GM19328 (cell line): ENCODE results near the gene STRA6.

Experiments used
- ATAC-seq: cut with Tn5 transposase; IDR thresholded peaks from one replicate; pipeline ENCODE4 v1.9.1; 2021; ENCODE audit warnings: mild to moderate bottlenecking, moderate library complexity; ENCODE audit not compliant: unreplicated experiment

The STRA6 gene

DNA sequence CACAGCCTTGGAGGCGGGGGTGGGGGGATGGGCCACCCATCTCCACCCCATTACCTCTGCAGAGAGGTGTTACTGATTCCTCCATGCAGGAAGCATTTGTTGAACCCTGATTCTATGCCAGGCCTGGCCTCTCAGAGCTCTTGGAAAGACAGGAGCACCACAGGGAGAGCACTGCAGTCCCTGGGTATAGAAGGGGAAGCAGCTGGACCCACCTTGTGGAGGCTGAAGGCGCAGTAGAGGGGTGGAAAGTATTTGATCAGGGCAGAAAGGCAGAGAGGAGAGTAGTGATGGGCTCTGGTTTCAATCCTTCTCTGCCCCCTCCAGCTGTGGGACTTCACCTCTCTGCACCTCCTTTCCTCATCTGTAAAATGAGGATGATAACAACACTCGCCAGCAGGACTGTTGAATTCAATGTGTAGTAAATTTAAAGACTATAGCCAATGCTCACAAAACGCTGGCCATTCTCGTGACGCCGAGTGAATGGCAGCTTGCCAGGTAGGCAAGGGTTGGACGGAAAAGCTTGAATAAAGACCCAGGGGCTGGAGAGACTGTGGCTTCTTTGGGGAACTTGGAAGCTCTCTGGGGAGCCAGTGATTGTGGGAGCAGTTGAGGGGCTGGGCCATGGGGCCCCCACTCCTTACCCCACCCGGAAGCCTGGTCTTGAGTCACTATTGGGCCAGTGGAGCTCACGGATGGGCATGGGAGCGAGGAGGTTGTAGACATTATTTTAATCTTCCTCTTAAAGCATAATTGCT is 25.6 kb upstream of the STRA6 start:
- ATAC-seq: no peak

- ATAC-seq: no peak
Measured at GRCh38 chr15:74226761-74227540, 24.4 kb upstream of the STRA6 start.

DNA sequence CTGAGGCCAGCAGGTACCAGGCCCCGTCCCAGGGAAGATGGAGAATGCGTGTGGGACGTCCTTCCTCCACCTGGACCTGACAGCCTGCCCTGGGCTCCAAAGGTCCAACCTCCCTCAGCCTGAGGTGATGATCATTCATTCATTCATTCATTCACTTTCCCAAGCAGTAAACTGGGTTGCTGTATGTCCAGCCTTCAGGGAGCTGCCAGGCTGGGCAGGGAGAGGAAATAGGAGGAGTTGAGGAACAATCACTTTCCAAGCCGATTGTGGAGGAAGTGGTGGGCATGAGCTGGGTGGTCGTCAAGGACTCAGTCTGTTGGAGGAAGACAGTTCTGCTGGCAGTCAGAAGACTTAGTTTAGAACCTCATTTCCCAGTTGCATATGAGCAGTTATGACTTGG is 23.3 kb upstream of the STRA6 start:
- ATAC-seq: no peak

DNA sequence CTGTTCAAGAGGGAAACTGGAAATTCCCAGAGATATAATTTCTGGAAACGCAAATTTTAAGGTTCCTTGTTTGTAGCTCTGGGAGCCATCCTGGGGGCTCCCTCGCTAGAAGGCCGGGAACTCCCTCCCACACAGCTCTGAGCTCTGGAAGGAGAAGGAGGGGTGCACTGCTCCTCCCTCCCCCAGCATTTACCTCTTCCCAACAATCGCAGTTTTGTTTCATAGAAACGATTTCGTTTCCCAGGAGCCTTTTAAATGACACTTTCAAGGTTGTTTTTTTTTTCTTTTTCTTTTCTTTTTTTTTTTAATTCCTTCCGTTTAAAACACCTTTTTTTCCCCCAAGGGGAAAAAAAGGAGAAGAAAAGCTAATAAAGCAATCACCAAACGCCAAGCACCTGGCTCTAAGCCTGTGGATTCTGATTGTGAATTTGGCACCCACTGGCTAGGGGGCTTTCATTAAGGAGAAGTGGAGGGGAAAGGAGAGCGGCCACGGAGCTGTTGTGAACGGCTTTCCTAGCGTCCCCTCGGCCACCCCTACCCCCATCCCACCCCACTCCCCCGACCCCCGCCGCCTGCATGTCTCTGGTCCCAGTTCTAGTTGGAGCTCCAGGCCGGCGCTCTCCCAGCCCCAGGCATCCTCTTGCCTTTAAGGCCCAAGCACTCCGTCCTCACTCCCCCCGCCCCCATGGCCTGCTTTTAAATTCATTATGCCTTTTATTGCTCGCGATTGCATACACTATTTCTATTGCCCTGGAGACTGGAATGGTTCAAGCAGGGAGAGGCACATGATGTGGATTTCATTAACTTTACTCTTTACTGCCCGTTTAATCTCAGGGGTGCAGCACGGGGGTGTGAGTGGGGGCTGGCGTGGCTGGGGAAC is 19.9 kb upstream of the STRA6 start:
- no peak for ATAC-seq

DNA sequence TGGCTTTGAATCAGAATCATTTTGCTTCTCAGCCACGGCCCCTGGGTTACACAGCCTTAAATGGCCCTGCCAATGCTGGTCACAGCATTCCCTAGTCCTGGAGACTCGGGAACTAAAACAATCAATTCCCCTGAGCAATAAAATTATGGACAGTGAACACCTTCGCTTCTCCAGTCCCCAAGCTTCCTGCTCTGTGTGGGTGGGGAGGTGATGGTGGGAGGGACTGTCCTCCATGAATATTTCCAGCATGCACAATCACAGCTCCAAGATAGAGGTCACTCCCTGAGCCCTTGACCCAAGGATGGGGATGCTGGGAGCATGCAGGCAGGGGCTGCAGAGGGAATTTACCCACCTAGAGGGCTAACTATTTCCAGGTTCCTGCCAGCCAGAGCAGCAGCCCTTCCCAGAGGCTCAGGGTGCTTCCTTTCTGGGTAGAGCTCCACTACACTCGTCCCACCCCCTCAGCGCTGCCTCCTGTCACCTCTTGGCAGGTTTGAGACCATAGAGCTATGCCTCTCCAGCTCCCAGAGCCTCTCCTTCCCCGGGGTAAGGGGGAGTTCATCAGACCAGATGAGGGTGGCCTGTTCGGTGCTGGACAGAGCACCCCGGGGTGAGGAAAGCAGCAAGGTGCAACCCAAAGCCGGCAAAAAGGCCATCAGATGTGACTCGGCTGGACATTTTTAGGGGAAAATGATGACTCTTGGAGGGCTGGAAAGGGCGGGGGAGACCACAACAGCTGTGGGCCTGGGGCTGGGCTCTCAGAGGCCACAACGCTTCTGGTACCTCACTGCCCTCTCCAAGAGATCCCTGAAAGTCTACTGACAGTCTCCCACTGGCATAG is 19.0 kb upstream of the STRA6 start:
- no peak for ATAC-seq

DNA sequence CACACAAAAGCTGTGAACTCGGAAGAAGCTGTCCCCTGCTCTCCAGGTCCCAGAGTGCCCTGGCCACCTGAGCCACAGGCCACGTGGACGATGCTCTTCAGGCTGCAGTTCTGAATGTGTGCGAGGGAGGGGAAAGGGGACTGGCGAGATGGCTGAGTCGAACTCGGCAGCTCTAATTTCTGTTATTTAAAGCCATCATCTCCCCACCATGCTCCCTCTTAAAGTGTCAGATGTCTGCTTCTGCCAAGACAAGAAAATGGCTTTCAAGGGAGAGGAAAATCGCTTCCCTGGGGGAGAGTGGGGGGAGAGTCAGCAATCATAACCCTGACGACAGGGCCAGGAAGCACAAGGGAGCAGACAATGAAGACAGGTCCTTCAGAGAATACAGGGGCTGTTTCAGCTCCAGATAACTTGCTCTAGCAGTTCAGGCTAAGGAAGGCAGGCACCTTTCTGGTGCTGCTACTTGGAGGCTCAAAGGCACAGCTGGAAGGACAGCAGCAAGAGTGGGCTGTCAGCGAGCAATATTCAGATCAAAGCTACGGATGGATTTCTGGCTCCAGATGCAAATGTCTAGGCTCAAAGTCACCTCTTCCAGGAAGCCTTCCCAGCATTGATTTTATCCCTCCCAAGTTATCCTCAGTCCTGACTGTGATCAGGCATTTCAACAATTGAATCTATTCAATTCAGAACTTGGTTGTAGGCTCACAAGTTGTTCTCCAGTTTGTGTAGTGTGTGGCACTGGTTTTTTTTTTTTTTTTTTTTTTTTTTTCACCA is 18.1 kb upstream of the STRA6 start:
- no peak for ATAC-seq

DNA sequence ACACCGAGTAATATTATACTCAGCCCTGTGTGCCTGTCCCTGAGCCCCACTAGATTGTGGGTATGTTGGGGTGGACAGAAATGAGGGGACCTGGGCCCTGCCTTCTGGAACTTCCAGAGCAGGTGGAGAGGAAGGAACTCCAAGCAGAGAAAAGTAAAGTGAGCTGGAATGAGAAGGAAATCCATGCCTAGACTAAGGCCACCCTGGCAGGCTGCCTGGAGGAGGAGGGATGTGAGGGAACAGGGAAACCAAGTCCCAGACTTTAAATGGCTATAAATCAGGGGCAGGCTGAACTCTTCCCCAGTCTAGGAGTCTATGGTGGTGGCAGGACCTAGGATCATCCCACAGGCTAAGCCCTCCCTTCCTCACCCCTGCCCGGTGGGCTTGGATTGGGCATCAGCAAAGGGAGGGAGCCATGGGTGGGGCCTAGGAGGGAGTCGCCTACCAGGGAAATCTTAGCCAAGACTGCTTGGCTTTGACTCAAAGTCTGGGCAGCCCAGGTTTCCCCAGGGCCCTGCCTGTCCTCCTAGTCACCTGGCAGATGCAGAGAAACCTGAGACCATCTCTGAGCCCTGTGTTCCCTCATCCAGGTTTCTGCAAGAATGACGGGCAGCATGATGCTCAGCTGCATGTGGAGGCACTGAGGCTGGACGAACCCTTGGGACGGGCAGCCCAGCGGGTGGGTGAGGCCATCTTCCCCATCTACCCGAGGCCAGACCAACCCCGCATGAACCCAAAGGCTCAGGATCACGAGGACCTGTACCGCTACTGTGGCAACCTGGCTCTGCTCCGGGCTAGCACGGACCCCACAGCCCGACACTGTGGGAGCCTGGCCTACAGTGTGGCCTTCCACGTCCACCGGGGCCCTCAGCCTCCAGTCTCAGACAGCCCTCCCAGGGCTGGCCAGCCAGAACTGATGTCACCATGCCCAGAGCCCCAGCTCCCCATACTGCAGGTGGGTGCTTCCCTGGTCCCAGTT is 15.6 kb upstream of the STRA6 start:
- no peak for ATAC-seq

- no peak for ATAC-seq
Measured at GRCh38 chr15:74216949-74217348, 14.4 kb upstream of the STRA6 start.

DNA sequence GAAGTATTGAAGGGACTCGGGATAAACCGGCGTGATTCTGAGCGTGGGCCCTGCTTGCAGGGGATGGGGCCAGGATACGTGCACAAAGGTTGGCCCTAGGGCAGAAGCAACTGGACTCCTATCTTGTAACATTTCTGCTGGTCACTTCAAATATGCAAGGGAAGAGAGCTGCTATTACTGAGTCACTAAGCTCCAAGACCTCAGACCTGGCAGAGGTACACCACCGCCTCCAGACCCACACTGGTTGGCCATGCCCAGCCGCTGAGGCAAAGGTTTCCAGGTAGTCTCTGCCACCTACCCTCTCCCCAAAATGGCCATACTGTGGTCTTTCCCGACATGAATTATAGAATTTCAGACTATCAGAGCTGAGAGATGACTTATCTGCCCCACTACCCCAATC is 13.4 kb upstream of the STRA6 start:
- ATAC-seq: no peak

- ATAC-seq: no peak
Measured at GRCh38 chr15:74214324-74215021, 11.9 kb upstream of the STRA6 start.

GRCh38 chr15:74213858-74214284 is 11.3 kb upstream of the STRA6 start:
- ATAC-seq: no peak

- ATAC-seq: no peak
Measured at GRCh38 chr15:74212494-74212893, 9.9 kb upstream of the STRA6 start.

DNA sequence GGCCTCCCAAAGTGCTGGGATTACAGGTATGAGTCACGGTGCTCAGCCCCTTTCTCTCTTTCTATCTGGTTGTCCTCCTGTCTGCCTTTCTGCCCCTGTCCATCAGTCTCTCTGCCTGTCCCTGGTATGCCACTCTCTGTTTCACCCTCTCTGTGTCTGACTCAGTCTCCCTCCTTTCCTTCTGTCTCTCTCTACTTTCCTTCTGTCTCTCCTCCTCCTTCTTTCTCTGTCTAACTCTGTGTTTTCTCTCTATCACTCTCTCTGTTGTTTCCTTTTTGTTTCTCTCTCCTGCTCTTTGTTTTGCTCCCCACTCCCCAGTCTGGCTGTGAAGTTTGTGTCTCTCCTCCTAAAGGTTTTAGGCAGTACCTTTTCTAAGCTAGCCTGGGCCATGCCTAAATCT is 9.1 kb upstream of the STRA6 start:
- ATAC-seq: no peak

DNA sequence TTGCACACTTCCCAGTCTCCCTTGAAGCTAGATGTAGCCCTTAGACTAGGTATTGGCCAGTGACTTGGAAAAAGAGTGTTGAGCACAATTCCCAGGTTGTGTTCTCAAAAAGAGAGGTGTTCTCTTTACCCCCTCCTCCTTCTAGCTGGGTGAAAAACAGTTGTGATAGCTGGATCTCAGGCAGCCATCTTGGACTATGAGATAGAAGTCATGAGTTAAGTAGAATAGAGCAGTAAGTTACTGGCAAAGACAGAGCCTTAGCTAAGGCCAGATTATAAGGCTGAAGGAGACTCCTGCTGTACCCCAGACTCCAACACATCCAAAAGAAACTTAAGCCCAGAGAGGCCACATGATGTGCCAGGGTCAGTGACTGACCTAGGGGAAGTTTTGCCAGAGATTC is 8.1 kb upstream of the STRA6 start:
- no peak for ATAC-seq

GRCh38 chr15:74209997-74210671 is 7.5 kb upstream of the STRA6 start:
- no peak for ATAC-seq

- ATAC-seq: no peak
Measured at GRCh38 chr15:74209560-74209958, 7.0 kb upstream of the STRA6 start.

DNA sequence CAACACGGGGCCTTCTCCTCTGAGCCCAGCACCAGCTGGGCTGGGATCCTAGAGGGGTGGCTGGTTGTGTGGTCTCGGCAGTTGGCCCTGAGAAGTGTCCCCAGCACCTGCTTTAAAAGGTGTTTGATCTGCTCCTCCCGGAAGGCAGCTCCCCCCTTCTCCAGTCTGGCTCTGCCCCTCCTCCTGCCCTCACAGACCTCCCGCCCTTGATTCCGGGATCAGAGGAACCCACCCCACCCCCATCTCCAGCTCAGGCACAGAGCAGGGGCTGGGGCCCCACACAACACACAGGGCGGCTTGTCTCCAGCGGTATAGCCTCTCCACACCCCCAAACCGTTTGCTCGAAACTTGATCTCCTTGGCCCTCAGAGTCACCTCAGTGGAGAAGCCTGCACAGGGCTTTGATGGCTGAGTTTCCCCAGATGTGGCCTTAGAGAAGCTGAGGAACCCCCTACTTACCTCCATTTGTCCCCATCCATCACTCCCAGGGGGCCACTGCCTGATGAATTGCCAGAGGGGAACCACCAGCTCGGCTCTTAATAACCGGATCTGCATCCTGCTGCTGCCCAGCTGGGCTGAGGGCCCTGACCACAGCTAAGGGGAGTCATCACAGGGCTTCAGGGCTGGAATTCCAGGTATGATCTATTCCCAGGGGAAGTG is 6.4 kb upstream of the STRA6 start:
- no peak for ATAC-seq
